Measurements from ENCODE around the gene NKX3-2. TPM values are rescaled to one million over a fixed set of nuclear protein-coding genes. Genes with fewer than 3 reads are reported as not detected.
A peak's percentile ranks its signal among the peaks of the same experiment; 100 is the strongest.

NKX3-2 gene
- total RNA-seq, 1 experiment from 2014 or later, result 0.76 TPM

GRCh38 chr4:13553081-13553480 lies 8.8 kb upstream of the NKX3-2 start:
- H3K4me3 ChIP-seq (ENCODE audit: insufficient read depth, low read depth, low read length), result no peak overlapping the region
- H3K36me3 ChIP-seq (replicated peaks; ENCODE audit: control insufficient read depth, insufficient read depth, low read length), result no peaks in the 10 kb centered on the region
- H3K27me3 ChIP-seq (ENCODE audit: control insufficient read depth, insufficient read depth, low read length), result peaks cover 13% of the 10 kb centered on the region
- DNase-seq, result no peak

GRCh38 chr4:13548984-13549546 lies 4.8 kb upstream of the NKX3-2 start:
- Histone ChIP-seq H3K27me3 (ENCODE audit: control insufficient read depth, insufficient read depth, low read length) (peaks cover 50% of the 10 kb centered on the region), H3K36me3 (replicated peaks; ENCODE audit: control insufficient read depth, insufficient read depth, low read length) (no peaks in the 10 kb centered on the region), H3K4me3 (ENCODE audit: insufficient read depth, low read depth, low read length) (peak overlapping the region; percentile 31)
- peak; percentile 91 for DNase-seq

- Histone ChIP-seq H3K27me3 (ENCODE audit: control insufficient read depth, insufficient read depth, low read length) (peaks cover 57% of the 10 kb centered on the region), H3K36me3 (replicated peaks; ENCODE audit: control insufficient read depth, insufficient read depth, low read length) (no peaks in the 10 kb centered on the region), H3K4me3 (ENCODE audit: insufficient read depth, low read depth, low read length) (peak overlapping the region; percentile 53)
- peak; percentile 18 for DNase-seq
Measured at GRCh38 chr4:13548059-13548983, 4.0 kb upstream of the NKX3-2 start.

GRCh38 chr4:13547485-13548041 lies 3.3 kb upstream of the NKX3-2 start:
- DNase-seq, result peak; percentile 88
- H3K27me3 ChIP-seq (ENCODE audit: control insufficient read depth, insufficient read depth, low read length), result peaks cover 65% of the 10 kb centered on the region
- H3K36me3 ChIP-seq (replicated peaks; ENCODE audit: control insufficient read depth, insufficient read depth, low read length), result no peaks in the 10 kb centered on the region
- H3K4me3 ChIP-seq (ENCODE audit: insufficient read depth, low read depth, low read length), result peak overlapping the region; percentile 53

GRCh38 chr4:13546941-13547484 lies 2.7 kb upstream of the NKX3-2 start:
- peaks cover 70% of the 10 kb centered on the region for H3K27me3 ChIP-seq (ENCODE audit: control insufficient read depth, insufficient read depth, low read length)
- no peaks in the 10 kb centered on the region for H3K36me3 ChIP-seq (replicated peaks; ENCODE audit: control insufficient read depth, insufficient read depth, low read length)
- peak; percentile 78 for DNase-seq
- peak overlapping the region; percentile 53 for H3K4me3 ChIP-seq (ENCODE audit: insufficient read depth, low read depth, low read length)

GRCh38 chr4:13546142-13546940 lies 2.0 kb upstream of the NKX3-2 start:
- Histone ChIP-seq H3K4me3 (ENCODE audit: insufficient read depth, low read depth, low read length) (peak overlapping the region; percentile 53), H3K27me3 (ENCODE audit: control insufficient read depth, insufficient read depth, low read length) (peaks cover 77% of the 10 kb centered on the region), H3K36me3 (replicated peaks; ENCODE audit: control insufficient read depth, insufficient read depth, low read length) (no peaks in the 10 kb centered on the region)
- DNase-seq, result peak; percentile 21

GRCh38 chr4:13545394-13545808 lies 1.1 kb upstream of the NKX3-2 start:
- H3K4me3 ChIP-seq (ENCODE audit: insufficient read depth, low read depth, low read length), result no peak overlapping the region
- H3K27me3 ChIP-seq (ENCODE audit: control insufficient read depth, insufficient read depth, low read length), result peaks cover 86% of the 10 kb centered on the region
- H3K36me3 ChIP-seq (replicated peaks; ENCODE audit: control insufficient read depth, insufficient read depth, low read length), result no peaks in the 10 kb centered on the region
- no peak for DNase-seq

- DNase-seq, result peak; percentile 95
- Histone ChIP-seq H3K36me3 (replicated peaks; ENCODE audit: control insufficient read depth, insufficient read depth, low read length) (no peaks in the 10 kb centered on the region), H3K4me3 (ENCODE audit: insufficient read depth, low read depth, low read length) (peak overlapping the region; percentile 61), H3K27me3 (ENCODE audit: control insufficient read depth, insufficient read depth, low read length) (peaks cover 90% of the 10 kb centered on the region)
Measured at GRCh38 chr4:13544606-13545393, 492 bp upstream of the NKX3-2 start.

- H3K4me3 ChIP-seq (ENCODE audit: insufficient read depth, low read depth, low read length), result peak overlapping the region; percentile 61
- DNase-seq, result peak; percentile 51
- no peaks in the 10 kb centered on the region for H3K36me3 ChIP-seq (replicated peaks; ENCODE audit: control insufficient read depth, insufficient read depth, low read length)
- peaks cover 97% of the 10 kb centered on the region for H3K27me3 ChIP-seq (ENCODE audit: control insufficient read depth, insufficient read depth, low read length)
Measured at GRCh38 chr4:13543032-13543838, 1.1 kb downstream of the NKX3-2 start.

GRCh38 chr4:13542577-13543031 lies 1.7 kb downstream of the NKX3-2 start:
- Histone ChIP-seq H3K4me3 (ENCODE audit: insufficient read depth, low read depth, low read length) (no peak overlapping the region; the same call in 1 of the 2 replicates), H3K36me3 (replicated peaks; ENCODE audit: control insufficient read depth, insufficient read depth, low read length) (no peaks in the 10 kb centered on the region), H3K27me3 (ENCODE audit: control insufficient read depth, insufficient read depth, low read length) (peaks cover 97% of the 10 kb centered on the region)
- no peak for DNase-seq

- H3K36me3 ChIP-seq (replicated peaks; ENCODE audit: control insufficient read depth, insufficient read depth, low read length), result no peaks in the 10 kb centered on the region
- peaks cover 97% of the 10 kb centered on the region for H3K27me3 ChIP-seq (ENCODE audit: control insufficient read depth, insufficient read depth, low read length)
- H3K4me3 ChIP-seq (ENCODE audit: insufficient read depth, low read depth, low read length), result peak overlapping the region; percentile 16
- DNase-seq, result peak; percentile 81
Measured at GRCh38 chr4:13541720-13542576, 2.4 kb downstream of the NKX3-2 start.

GRCh38 chr4:13541176-13541604 lies 3.1 kb downstream of the NKX3-2 start:
- Histone ChIP-seq H3K36me3 (replicated peaks; ENCODE audit: control insufficient read depth, insufficient read depth, low read length) (no peaks in the 10 kb centered on the region), H3K4me3 (ENCODE audit: insufficient read depth, low read depth, low read length) (no peak overlapping the region), H3K27me3 (ENCODE audit: control insufficient read depth, insufficient read depth, low read length) (peaks cover 97% of the 10 kb centered on the region)
- peak; percentile 58 for DNase-seq

Measured in H7 (cell line).